Measurements from ENCODE around the gene TOR3A.

DNA sequence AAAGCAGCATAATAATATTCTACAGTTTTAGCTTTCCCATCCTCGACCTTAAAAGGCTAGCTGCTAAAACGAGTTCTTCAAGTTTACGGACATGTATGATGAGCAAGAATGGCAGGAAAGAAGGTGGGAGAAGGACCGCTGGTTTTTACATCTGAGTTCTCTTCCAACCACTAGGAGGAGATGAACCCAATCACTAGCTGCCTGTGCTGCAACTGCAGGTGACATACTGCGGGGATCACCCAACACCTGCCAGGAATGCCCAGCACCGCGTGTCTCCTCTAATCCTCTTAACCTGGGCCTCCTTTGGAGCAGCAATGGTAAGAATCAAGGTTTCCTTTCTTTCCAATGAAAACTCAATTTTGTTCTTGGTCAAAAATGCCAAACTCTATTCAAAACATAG lies 23.5 kb downstream of the TOR3A start:
- TF ChIP-seq SIN3A (IDR thresholded peaks at IDR 0.05; ENCODE audit: borderline replicate concordance, low read depth, low read length), result no peak
- TF ChIP-seq RAD21 (IDR thresholded peaks at IDR 0.05; ENCODE audit: low read length), result peak; percentile 17
- TF ChIP-seq, protein P1, sequence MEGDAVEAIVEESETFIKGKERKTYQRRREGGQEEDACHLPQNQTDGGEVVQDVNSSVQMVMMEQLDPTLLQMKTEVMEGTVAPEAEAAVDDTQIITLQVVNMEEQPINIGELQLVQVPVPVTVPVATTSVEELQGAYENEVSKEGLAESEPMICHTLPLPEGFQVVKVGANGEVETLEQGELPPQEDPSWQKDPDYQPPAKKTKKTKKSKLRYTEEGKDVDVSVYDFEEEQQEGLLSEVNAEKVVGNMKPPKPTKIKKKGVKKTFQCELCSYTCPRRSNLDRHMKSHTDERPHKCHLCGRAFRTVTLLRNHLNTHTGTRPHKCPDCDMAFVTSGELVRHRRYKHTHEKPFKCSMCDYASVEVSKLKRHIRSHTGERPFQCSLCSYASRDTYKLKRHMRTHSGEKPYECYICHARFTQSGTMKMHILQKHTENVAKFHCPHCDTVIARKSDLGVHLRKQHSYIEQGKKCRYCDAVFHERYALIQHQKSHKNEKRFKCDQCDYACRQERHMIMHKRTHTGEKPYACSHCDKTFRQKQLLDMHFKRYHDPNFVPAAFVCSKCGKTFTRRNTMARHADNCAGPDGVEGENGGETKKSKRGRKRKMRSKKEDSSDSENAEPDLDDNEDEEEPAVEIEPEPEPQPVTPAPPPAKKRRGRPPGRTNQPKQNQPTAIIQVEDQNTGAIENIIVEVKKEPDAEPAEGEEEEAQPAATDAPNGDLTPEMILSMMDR (IDR thresholded peaks at IDR 0.05), result peak; percentile 51
- TF ChIP-seq EP300 (IDR thresholded peaks at IDR 0.05; ENCODE audit: borderline replicate concordance in 1 of 2, low read depth in 1 of 2, low read length in 1 of 2), result no peak
- no peak for TF ChIP-seq EZH2phosphoT487 (IDR thresholded peaks at IDR 0.05; ENCODE audit: borderline replicate concordance, low read depth)
- no peak for TF ChIP-seq RCOR1 (IDR thresholded peaks at IDR 0.05; ENCODE audit: low read length)
- TF ChIP-seq TAF1 (IDR thresholded peaks at IDR 0.05; ENCODE audit: borderline replicate concordance, low read depth, low read length), result no peak
- no peak for TF ChIP-seq YY1 (IDR thresholded peaks at IDR 0.05; ENCODE audit: low read depth)
- no peak for TF ChIP-seq RFX5 (IDR thresholded peaks at IDR 0.05; ENCODE audit: low read length)
